Testis (tissue), 3 donors: ENCODE results near the gene LGALS8. TPM values are rescaled to one million over a fixed set of nuclear protein-coding genes. Genes with fewer than 3 reads are reported as not detected.
"Not testable (repeated sequence)": the region's sequence is repeated elsewhere in the genome, so short reads cannot be mapped to it uniquely, and the experiment has no call there.

Experiments
- DNase-seq: peaks from one replicate; pipeline ENCODE4 v3.0.0-alpha.2; 2019
- H3K27ac ChIP-seq, 2 donors: fragments of 200-600 bp; sonication (generic); one replicate each; pipeline ENCODE4 v1.5.1; 2019
- H3K27me3 ChIP-seq: fragments of 200-600 bp; sonication (generic); one replicate; pipeline ENCODE4 v1.5.1; 2019
- H3K36me3 ChIP-seq: fragments of 200-600 bp; sonication (generic); one replicate; pipeline ENCODE4 v1.5.1; 2017; ENCODE audit warnings: low read depth; ENCODE audit errors: missing control alignments
- H3K4me1 ChIP-seq: fragments of 200-600 bp; sonication (generic); one replicate; pipeline ENCODE4 v1.5.1; 2019
- H3K4me3 ChIP-seq, 2 donors: fragments of 200-600 bp; sonication (generic); one replicate each; pipeline ENCODE4 v1.5.1; 2017 to 2019
- H3K9me3 ChIP-seq: fragments of 200-600 bp; sonication (generic); one replicate; pipeline ENCODE4 v1.5.1; 2017
- POLR2A ChIP-seq: fragments of 450-650 bp; IDR thresholded peaks from one replicate; pipeline ENCODE4 v1.6.1; 2017; ENCODE audit warnings: antibody characterized with exemption, mild to moderate bottlenecking, moderate library complexity
- WGBS, 2 donors: methylation state at CpG; one replicate each; pipeline ENCODE4 v1.1.5; 2018; 5-methylcytosine and 5-hydroxymethylcytosine counted together
- intact Hi-C: fragments of 100-400 bp; cut with DNase I; formaldehyde crosslinking; loops from one replicate; pipeline ENCODE4 v1.15.1; 2023; ENCODE audit warnings: low total_unique reads
- polyA plus RNA-seq: library from polyadenylated mRNA; stranded (reverse); fragments of 350-450 nt; fragmentation: Illumina TruSeq; extraction: RNeasy Lipid Tissue Mini Kit (QIAGEN cat#74804); gene quantifications from one replicate; pipeline ENCODE4 v1.2.3, GENCODE V29; 2014; ENCODE audit warnings: low read depth, low replicate concordance; ENCODE audit not compliant: insufficient read depth
- total RNA-seq, 2 donors: library from RNA; depleted of rRNA; stranded (reverse); fragments of >200 nt; gene quantifications; one replicate each; pipeline ENCODE4 v1.2.3, GENCODE V29; 2016
- TF ChIP-seq, protein P1 (sequence below), 3 experiments: fragments of 450-650 bp in 2 of 3; fragments of 200-600 bp in 1 of 3; sonication (generic) in 1 of 3; IDR thresholded peaks; one replicate each; pipeline ENCODE4 v1.5.1; 2016 to 2019; ENCODE audit warnings: antibody characterized with exemption in 3 of 3, mild to moderate bottlenecking in 2 of 3, moderate library complexity in 1 of 3

Gene LGALS8
- total and polyA plus RNA-seq, 3 donors from 2014 or later: 114 to 122 (median 115) TPM

GRCh38 chr1:236486356-236487002 is 37.3 kb upstream of the LGALS8 start:
- Histone ChIP-seq H3K9me3 (no peaks in the 10 kb centered on the region), H3K4me3 (no peak overlapping the region), H3K27me3 (no peaks in the 10 kb centered on the region), H3K36me3 (no peaks in the 10 kb centered on the region), H3K4me1 (peaks cover 2% of the 10 kb centered on the region), H3K27ac (no peak overlapping the region)
- 69 to 71% methylated on average over 4 of the region's 4 CpGs for WGBS, 2 donors
- intact Hi-C loops: no loop called here
- TF ChIP-seq POLR2A: no peak
- TF ChIP-seq, protein P1, sequence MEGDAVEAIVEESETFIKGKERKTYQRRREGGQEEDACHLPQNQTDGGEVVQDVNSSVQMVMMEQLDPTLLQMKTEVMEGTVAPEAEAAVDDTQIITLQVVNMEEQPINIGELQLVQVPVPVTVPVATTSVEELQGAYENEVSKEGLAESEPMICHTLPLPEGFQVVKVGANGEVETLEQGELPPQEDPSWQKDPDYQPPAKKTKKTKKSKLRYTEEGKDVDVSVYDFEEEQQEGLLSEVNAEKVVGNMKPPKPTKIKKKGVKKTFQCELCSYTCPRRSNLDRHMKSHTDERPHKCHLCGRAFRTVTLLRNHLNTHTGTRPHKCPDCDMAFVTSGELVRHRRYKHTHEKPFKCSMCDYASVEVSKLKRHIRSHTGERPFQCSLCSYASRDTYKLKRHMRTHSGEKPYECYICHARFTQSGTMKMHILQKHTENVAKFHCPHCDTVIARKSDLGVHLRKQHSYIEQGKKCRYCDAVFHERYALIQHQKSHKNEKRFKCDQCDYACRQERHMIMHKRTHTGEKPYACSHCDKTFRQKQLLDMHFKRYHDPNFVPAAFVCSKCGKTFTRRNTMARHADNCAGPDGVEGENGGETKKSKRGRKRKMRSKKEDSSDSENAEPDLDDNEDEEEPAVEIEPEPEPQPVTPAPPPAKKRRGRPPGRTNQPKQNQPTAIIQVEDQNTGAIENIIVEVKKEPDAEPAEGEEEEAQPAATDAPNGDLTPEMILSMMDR (IDR thresholded peaks at IDR 0.05): no peak
- no peak for DNase-seq

GRCh38 chr1:236489161-236489560 is 34.6 kb upstream of the LGALS8 start:
- WGBS, 2 donors: 87 to 95% methylated on average over 3 of the region's 3 CpGs
- H3K4me3 ChIP-seq, DNase-seq, H3K27me3 ChIP-seq, H3K36me3 ChIP-seq, H3K9me3 ChIP-seq, H3K4me1 ChIP-seq, H3K27ac ChIP-seq, intact Hi-C loops: not testable (repeated sequence)

DNA sequence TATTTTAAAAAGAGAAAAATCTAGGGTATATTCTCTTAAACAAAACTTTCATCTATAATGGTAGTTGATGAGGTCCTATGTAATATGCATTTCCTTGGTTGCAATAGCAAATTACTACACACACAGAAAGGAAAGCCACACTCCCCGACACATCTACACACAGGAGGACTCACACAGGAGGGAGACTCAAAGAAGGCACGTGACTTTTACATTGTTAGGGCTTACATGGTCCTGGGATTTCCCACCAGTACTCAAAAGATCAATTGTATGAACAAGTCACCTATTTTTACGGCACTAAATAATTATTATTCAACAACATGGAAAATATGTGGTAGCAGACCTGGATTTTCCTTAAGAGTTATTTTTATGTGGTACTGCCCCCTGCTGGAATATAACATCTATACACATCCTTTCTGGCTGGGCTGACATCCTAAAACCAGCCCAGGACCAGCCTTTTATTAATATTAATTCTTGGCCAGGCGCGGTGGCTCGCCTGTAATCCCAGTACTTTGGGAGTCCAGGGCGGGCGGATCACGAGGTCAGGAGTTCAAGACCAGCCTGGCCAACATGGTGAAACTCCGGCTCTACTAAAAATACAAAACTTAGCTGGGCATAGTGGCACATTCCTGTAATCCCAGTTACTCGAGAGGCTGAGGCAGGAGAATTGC is 33.9 kb upstream of the LGALS8 start:
- intact Hi-C loops: loop anchor here (5.0 kb wide), 1 partner anchor 383 kb away; no protein-coding TSS in a partner anchor
- Histone ChIP-seq H3K4me1 (peaks cover 13% of the 10 kb centered on the region), H3K27ac (no peak overlapping the region), H3K36me3 (no peaks in the 10 kb centered on the region), H3K27me3 (no peaks in the 10 kb centered on the region), H3K9me3 (no peaks in the 10 kb centered on the region), H3K4me3 (no peak overlapping the region)
- TF ChIP-seq, protein P1 (IDR thresholded peaks at IDR 0.05): peak; percentile 59 to 82 (median 75)
- TF ChIP-seq POLR2A: no peak
- 30 to 33% methylated on average over 11 of the region's 11 CpGs for WGBS, 2 donors
- peak; percentile 49 for DNase-seq

GRCh38 chr1:236491469-236492136 is 32.2 kb upstream of the LGALS8 start:
- H3K4me3 ChIP-seq: no peak overlapping the region
- TF ChIP-seq POLR2A: no peak
- peaks cover 18% of the 10 kb centered on the region for H3K4me1 ChIP-seq
- no peaks in the 10 kb centered on the region for H3K36me3 ChIP-seq
- no peak overlapping the region for H3K27ac ChIP-seq
- no peaks in the 10 kb centered on the region for H3K9me3 ChIP-seq
- WGBS, 2 donors: 73 to 76% methylated on average over 8 to 10 of the region's 10 CpGs
- intact Hi-C loops: loop anchor here (5.0 kb wide), 1 partner anchor 384 kb away; no protein-coding TSS in a partner anchor
- DNase-seq: no peak
- no peaks in the 10 kb centered on the region for H3K27me3 ChIP-seq

GRCh38 chr1:236492378-236492777 is 31.4 kb upstream of the LGALS8 start:
- Histone ChIP-seq H3K36me3 (no peaks in the 10 kb centered on the region), H3K4me3 (no peak overlapping the region), H3K27ac (no peak overlapping the region), H3K4me1 (peaks cover 20% of the 10 kb centered on the region), H3K27me3 (no peaks in the 10 kb centered on the region), H3K9me3 (no peaks in the 10 kb centered on the region)
- intact Hi-C loops: loop anchor here (5.0 kb wide), 1 partner anchor 385 kb away; no protein-coding TSS in a partner anchor
- no peak for DNase-seq
- WGBS, 2 donors: 82 to 98% methylated on average over 2 of the region's 2 CpGs
- no peak for TF ChIP-seq POLR2A

- H3K27ac ChIP-seq: peak overlapping the region in 1 of 2 donors; percentile 27
- no peak for TF ChIP-seq POLR2A
- TF ChIP-seq, protein P1 (IDR thresholded peaks at IDR 0.05): no peak
- intact Hi-C loops: loop anchor here (5.0 kb wide), 1 partner anchor 387 kb away; no protein-coding TSS in a partner anchor
- no peak overlapping the region for H3K4me3 ChIP-seq
- H3K4me1 ChIP-seq: peaks cover 20% of the 10 kb centered on the region
- peak; percentile 65 for DNase-seq
- H3K9me3 ChIP-seq: no peaks in the 10 kb centered on the region
- no peaks in the 10 kb centered on the region for H3K27me3 ChIP-seq
- H3K36me3 ChIP-seq: no peaks in the 10 kb centered on the region
- WGBS, 2 donors: 64 to 83% methylated on average over 11 of the region's 11 CpGs
Measured at GRCh38 chr1:236494082-236494481, 29.7 kb upstream of the LGALS8 start.
